Inferior parietal cortex (tissue), 1 donor: ENCODE results near the gene USP16.

ENCODE experiments used
- DNase-seq: peaks from one replicate; pipeline ENCODE4 v3.0.0-alpha.2; 2016; ENCODE audit errors: extremely low spot score

The USP16 gene

GRCh38 chr21:29083306-29083705 is 58.8 kb downstream of the USP16 start:
- DNase-seq, result no peak

DNA sequence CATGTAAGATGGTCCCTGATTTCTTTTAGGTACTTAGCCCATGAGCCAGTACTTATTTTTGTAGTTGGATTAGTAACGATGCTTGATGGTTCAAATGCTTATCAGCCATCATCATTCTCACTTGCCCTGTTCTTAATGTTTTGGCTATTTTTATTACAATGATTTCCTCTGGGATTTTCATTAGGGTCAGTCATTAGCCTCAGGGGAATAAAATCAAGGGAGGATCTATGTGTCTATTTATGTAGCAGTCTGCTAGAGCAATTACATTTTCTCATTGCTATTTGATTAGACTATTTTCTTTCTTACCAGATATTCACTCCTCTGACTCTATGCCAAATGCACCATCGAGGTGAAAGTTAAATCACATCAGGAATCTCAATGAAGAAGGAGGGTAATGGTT is 59.9 kb downstream of the USP16 start:
- DNase-seq, result no peak

DNA sequence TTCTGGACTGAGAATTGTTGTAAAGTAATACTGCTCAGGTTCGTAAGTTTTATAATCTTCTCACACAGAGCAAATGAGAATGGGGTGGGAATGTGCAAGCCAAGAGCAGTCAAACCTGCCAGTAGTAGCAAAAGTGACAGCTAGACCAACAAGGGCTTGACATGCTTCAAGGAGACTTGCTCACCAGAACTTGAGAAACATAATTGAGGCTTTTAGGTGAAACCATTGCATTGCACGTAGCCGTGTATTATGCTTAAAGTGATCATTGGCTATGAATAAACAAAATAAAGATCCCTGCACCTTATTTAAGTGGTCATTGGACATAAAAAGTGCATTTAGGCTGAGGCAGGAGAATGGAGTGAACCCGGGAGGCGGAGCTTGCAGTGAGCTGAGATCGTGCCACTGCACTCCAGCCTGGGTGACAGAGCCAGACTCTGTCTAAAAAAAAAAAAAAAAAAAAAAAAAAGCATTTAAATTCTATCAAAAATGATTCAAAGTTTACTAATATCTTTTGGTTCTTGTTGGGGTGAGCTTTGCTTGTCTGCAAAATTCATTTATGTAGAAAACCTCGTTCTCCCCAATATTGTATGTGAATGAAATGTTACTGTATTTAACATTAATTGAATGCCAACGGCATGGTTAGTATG is 60.8 kb downstream of the USP16 start:
- no peak for DNase-seq

DNA sequence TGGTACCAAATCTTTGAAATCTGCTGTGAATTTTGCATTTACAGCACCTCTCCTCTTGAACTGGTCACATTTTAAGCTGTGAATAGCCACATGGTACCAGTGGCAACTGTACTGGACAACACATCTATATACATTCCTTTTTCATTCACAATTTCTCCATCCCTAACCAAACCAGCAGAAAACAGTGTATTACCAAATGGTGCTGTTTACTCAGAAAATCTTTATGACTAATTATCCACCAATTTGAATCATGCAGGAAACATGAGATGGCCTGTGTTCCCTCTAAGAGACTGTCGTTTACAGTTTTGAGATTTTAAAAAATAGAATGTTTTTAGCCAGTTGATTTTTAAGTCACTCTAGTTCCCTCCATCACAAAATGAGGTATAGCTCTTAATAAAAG is 66.6 kb downstream of the USP16 start:
- DNase-seq, result no peak

DNA sequence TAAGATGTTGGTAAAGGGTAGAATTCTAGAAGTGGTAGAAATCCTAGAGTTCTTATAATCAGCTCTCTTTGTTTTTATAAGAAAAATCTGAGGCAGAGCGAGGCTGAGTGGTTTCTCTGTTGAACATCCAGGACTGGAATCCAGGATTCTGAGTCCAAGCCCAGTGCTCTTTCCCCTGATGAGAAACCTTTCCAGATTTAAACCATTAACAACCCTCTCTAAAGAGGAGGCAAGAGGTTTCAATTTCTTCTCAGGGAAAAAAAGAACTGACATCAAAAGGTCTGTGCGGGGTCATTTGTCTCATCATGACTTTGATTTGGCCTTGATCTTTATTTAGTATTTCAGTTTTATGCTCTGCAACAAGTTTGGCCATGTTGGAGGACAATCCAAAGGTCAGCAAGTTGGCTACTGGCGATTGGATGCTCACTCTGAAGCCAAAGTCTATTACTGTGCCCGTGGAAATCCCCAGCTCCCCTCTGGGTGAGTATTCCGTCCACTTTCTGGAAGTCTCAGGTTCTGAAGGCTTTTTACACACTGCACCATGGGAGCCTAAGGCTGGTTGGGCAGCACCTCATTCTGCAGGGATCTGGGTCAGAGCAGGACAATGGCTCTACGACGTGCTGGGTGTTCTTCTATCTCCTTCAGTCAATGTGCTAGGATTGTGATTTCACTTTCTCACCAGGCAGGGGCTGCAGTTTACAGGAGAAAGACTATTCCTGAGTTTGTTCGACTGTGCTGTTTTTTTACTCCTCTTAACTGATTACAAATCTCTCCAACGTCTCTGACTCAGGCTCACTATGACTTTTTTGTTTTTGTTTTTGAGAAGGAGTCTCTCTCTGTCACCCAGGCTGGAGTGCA is 67.9 kb downstream of the USP16 start:
- DNase-seq, result no peak

DNA sequence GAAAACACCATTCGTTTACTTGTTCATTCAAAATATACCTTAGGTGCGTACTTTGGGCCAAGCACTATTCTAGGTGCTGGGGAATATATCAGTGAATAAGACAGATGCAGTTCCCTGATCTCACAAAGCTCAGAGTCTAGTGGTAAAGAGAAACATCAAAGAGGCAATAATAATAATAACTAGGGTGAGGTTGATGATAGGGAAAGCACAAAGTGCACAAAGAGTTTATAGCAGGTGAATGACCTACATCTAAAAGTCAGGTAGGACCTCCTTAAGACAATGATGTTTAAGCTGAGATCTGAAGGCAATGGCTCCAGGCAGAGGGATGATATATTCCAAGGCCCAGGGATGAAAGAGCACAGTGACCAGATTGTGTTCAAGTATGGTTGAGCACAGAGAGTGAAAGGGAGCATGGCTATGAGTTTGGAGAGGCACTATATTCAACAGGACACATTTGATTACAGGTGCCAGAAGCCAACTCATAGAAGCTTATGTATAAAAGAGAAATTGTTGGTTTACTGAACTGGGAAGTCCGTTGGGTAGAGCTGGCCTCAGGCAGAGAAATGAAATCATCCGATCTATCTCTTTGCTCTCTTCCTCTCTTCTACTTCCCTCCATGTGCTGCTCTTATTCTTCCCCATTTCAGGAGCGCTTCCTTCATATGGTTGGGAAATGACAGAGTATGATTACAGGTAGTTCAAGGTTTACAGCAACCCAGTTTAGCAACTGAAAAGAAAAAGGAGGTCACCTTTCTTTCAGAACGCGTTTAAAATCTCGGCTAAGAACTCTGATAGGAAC is 71.9 kb downstream of the USP16 start:
- DNase-seq, result no peak

- DNase-seq, result peak; percentile 32
Measured at GRCh38 chr21:29098156-29098555, 73.7 kb downstream of the USP16 start.

DNA sequence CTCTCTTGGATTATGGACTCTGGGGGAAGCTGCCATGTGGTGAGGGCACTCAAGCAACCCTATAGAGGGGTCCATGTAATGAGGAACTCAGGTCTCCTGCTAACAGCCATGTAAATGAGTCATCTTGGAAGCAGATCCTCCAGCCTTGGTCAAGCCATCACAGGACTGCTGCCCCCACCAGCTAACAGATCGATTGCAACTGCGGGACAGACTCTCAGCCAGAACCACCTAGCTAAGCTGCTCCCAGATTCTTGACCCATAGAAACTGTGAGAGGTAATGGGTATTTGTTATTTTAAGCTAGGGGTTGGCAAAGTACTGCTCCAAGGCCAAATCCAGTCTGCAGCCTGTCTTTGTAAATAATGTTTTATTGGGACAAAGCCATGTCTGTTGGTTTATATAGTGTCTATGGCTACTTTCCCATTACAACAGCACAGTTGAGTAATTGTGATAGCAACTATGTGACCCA is 78.4 kb downstream of the USP16 start:
- no peak for DNase-seq
